Brain pericyte (primary cell): ENCODE measurements around the gene SELENOM.
A peak's percentile ranks its signal among the peaks of the same experiment; 100 is the strongest.

Experiments used
- DNase-seq: peaks from one replicate; pipeline ENCODE4 v3.0.0-alpha.2; 2012; ENCODE audit warnings: low read depth, low spot score

SELENOM gene, protein sequence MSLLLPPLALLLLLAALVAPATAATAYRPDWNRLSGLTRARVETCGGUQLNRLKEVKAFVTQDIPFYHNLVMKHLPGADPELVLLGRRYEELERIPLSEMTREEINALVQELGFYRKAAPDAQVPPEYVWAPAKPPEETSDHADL

DNA sequence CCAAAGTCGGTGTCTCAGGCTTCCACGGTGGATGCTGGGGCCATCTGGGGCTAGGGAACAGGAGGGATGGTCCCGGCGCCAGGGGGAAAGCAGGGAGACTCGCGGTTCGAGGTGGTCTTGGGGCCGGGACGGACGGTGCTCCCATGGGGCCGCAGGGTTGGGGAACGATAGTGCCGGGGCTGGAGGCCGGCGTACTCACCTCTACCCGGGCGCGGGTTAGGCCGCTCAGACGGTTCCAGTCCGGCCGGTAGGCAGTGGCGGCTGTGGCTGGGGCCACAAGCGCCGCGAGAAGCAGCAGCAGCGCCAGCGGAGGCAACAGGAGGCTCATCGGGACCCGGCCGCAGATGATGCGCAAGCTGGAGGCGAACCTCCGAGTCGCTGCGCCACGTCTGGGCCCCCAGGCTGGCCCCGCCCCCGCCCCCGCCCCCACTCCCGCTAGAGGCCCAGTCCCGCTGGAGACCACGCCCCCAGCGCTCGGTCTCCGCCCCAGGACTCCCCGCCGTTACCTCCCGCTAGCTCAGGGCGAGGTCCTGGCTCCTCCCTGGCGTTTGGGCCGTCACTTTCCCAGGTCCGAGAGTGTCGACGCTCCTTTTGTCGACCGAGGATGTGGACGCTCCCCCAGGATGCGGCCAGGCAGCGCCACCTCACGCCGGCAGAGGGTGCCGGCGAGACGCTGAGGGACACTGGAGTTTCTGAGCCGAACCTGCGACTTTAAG lies at the start of gene SELENOM:
Gene SELENOM (minus strand): TSS at position 391 of the 716 bp plus-strand sequence. CDS start 63 bp downstream, at position 328.
- peak; percentile 98 for DNase-seq

DNA sequence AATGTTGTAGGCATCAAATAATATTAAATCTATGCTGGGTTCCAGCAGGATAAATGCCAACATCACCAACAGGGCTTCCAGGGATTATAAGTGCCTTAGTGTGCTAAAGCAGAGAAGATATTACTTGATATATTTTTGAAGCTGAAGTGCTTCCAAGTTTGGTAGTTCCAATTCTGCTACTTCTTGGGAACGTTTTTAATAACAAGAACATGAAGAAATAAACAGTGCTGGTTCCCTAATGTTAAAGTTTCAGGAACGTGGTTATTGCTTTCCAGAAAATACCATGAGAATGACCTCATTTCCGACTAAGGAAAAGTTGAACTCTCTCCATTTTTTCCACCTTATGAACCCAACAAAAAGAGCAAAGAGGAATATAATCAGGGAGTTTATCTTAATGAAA lies 48.1 kb upstream of the SELENOM start:
- no peak for DNase-seq

GRCh38 chr22:31154975-31155374 lies 47.6 kb upstream of the SELENOM start:
- DNase-seq: no peak

GRCh38 chr22:31153357-31153756 lies 46.0 kb upstream of the SELENOM start:
- no peak for DNase-seq

GRCh38 chr22:31151872-31152271 lies 44.5 kb upstream of the SELENOM start:
- no peak for DNase-seq

- DNase-seq: no peak
These were observed 43.2 kb upstream of the SELENOM start for GRCh38 chr22:31150615-31151014.

DNA sequence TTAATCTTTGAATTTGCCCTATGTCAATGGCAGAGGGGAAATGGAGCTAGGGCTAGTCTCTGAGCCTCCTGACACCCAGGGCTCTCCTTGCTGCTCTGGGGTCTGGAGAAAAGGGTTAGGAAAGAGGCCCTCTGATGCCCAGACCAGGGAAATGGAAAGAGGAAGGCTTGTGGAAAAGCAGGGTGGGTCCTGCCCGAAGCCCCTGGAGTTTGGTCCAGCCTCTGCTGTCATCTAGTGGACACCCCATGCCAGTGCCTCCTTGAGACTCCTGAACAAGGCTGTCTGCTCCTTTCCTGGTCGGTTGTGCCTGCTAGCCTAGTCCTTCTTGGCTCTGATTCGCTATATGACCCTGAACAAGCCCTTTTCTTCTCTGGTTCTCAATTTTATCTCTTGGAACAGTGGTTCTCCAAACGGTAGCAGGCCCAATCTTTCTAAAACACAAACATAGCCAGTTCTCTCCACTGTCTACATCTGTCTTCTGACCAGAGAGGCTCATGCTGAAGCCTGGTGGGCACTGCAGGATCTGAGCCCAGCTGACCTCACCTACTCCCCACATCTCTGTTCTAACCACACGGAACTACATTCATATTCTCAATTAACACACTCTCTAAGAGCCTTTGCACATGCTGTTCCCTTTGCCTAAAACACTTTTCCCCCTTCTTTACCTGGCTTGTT lies 41.7 kb upstream of the SELENOM start:
- peak; percentile 45 for DNase-seq

DNA sequence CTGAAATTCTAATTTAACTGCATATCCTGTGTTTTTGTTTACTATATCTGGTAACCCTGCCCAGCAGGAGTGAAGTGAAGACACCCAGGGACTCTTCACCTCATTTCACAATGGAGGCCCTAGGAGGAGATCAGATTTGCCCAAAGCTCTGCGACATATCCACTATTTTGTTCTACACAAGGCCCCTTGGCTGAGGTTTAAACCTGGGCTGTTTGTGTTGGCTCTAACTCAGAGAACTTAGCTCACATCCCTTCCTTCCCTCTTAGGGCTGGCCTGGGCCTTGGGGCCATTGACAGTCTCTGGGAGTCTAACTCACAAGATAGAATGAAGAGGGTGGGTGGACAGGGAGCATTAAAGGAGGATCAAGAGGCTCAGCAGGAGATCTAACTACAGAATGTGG lies 41.1 kb upstream of the SELENOM start:
- no peak for DNase-seq

GRCh38 chr22:31144223-31144622 lies 36.9 kb upstream of the SELENOM start:
- no peak for DNase-seq

DNA sequence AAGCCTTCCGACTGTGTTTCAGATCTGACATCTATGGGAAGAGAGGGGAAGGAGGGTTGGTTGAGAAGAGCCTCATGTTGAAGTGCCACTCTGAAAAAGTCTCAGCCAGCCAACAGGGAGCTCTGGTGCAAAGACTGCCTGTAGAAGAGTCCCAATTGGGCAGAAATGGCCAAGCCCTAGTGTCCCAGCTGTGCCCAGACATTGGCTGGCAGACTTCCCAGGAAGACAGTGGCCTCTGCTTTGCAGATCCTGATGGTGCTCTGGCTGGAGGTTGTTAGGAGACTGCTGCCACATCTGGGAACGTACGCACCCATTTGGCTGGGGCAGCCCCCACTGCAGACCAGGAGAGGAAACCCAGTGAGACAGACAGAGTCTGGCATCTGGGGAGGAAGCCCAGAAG lies 36.2 kb upstream of the SELENOM start:
- no peak for DNase-seq

GRCh38 chr22:31143038-31143437 lies 35.7 kb upstream of the SELENOM start:
- no peak for DNase-seq

DNA sequence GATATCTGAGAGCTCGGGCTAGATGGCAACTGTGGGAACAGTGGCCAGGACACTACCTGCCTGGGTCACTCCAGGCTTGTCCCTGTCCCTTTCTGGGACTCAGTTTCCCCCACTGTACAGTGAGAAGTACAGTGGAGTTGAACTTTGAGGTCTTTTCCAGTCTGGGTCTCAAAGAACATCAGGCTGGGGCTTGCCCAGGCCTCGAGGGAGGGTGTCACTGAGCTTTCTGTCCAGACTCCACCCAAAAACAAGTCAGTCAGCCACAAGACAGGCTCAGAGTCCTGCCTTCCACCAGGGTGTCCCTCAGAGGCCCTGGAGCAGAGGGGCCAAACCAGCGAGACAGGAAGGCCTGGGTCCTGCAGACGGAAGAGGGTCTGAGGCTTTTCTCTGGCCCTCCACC lies 34.9 kb upstream of the SELENOM start:
- DNase-seq: no peak

DNA sequence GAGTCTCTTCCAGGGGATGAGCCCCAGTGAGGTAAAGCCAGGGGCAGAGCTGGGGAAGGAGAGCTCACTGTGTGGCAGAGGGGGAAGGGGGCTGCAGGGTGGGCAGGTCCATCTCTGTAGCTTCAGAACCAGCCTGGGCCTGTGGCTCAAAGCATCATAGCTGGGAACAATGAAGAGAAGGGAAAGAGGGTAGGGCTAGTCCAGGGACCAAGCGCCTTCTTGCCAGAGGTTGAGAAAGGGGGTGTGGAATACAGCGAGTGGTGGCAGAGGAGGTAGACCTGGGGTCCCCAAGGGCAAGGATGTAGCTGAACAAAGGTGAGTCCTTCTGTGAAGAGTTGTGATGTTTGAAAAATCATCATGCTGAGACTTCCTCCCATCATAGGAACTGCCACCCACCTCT lies 34.2 kb upstream of the SELENOM start:
- no peak for DNase-seq

DNA sequence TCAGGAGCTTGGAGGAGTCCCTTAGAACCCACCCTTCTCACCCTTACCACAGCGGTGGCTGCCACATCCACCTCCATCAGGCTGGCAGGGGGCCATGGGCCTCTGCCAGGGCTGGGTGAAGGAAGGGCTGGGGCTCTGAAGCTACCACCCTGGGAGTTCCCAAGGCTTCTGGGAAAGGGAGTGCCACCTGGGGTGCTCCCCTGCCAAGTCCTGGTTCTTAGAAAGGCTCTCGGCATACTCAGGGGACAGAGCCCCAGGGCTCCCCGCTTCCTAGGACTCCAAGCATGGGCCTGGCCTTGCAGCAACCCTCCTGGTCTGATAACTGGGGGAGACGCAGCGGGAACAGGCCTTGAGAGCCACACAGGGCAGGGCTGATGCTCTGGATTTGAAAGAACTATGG lies 33.4 kb upstream of the SELENOM start:
- no peak for DNase-seq

GRCh38 chr22:31139866-31140716 lies 32.7 kb upstream of the SELENOM start, which contains the start of gene PLA2G3:
PLA2G3 (minus strand) TSS chr22:31140508; CDS start chr22:31140354, 154 bp downstream.
- peak; percentile 62 for DNase-seq

DNA sequence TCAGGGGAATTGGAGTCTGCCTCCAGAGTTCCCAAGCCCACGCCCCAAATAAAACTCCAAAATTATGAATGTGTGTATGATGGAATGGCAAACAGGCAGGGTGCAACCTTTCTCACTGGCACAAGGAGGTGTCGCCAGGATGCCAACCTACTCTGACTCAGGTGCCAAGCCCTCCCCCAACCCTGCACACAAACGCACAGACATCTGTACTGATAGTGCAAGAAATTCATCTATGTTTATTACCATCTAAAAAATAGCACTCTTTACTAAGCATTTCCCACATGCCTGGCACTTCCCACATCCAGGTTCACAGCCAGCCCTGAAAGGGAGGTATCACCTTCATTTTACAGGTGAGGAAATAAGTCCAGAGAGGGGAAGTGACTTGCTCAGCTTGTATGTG lies 31.7 kb upstream of the SELENOM start:
- no peak for DNase-seq

DNA sequence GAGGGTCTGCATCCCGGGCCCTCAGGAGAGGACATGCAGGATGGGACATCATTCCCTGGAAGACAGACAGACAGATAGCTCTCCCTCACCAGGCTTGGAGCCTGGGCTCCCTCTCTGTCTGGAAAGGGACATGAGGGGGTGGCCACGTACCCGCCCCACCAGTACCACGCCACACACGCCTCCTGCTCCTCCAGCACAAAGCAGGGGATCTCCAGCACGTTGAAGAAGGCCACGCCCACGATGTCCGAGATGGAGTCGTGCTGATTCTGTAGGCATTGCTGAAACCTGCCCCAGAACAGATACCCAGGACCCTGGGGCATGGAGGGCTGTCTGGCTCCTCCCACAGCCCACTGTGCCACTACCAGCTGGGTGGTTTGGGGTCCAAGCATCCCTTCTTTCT lies 30.8 kb upstream of the SELENOM start:
- DNase-seq: no peak

DNA sequence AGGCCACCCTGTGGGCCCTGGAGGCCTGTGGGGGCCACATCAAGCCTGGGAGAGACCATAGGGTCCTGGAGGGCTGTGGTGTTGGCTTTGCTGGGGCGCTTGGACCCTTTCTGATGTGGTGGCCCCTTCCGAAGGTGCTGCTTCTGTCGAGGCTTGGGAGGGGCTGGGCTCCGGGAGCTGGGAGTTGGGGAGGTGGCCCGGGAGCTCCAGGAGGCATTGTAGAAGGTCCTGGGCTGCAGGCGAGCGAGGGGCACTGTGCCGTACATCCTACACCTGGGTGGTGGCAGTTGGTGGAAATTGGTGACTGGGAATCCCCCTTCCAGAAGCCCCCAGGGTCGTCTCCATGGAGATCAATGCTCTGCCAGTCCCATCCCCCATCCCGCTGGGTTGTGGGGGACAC lies 30.4 kb upstream of the SELENOM start:
- no peak for DNase-seq

DNA sequence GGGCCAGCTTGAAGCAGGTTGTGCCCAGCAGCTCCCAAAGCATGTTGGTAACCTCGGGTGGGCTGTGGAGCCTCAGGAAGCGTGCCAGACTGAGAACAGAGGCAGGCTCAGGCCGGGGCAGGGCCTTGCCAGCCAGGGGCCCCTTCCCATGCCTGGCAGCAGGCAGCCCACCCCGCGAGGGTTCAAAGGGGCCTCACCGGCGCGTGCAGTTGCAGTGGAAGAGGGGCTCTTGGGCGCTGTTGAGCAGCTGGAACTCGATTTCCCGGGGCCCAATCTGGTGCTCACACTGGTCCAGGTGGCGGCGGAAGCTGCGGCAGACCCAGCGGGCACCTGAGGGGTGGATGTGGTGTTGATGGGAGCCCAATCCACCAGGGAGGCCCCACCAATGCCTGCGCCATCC lies 29.3 kb upstream of the SELENOM start:
- DNase-seq: no peak

DNA sequence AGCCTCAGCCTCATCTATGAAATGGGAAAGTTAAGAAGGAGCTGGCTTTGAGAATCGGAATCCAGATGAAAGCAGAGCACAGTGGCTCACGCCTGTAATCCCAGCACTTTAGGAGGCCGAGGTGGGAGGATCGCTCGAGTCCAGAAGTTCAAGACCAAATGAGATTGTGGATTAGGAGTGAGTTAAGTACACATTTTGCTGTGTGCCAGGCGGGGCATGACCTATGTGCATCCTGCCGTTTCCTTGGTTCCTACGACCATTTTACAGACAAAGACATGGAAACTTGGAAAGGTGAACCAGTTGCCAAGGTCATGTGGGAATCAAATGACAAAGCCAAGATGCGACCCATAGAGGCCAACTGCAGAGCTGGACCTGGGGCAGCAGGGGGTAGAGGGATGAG lies 28.8 kb upstream of the SELENOM start:
- no peak for DNase-seq

DNA sequence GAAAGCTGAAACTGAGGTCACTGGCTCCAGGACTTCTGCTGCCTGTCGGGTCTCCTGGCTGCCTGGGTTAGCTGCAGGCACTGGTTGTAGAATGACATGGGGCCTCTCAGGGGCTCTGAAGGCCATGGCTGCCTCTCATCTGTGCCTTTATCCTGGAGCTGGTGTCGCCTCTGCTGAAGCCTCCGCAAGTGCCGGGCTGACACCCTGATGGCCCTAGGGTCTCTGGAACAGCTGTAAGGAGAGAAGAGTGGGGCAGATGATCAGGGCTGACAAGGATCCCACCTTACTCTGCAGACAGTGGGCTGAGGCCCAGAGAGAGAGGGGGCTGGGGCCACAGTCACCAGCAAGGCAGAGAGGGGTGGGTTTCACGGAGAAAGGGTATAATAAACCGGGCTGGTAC lies 28.3 kb upstream of the SELENOM start:
- DNase-seq: no peak

DNA sequence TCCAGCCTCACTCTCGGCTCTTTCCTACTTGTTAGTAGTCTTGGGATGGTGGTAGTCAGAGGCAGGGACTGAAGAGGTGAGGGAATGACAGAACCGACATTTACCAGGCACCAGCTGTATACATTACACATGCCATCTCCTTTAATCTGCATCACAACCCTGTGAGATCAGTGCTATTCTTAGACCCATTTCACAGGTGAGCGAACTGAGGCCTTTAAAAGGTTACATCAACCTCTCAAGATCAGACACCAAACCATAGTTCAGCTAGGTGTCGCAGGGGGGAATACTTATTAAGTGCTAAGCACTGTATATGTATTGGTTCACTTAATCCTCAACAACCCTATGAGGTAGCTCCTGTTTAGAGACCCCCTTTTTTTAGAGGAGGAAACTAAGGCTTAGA lies 27.3 kb upstream of the SELENOM start:
- no peak for DNase-seq
